ENCODE results near the gene PRRX2.
A peak's percentile ranks its signal among the peaks of the same experiment; 100 is the strongest.

The PRRX2 gene

GRCh38 chr9:129692534-129692933, 27.1 kb downstream of the PRRX2 start:
- no peak overlapping the region for H3K27ac ChIP-seq
- TF ChIP-seq CTCF (IDR thresholded peaks at IDR 0.05) (no peak), ZFX (IDR thresholded peaks at IDR 0.05; ENCODE audit: borderline replicate concordance) (no peak)

- no peak for TF ChIP-seq CTCF (IDR thresholded peaks at IDR 0.05)
- no peak for TF ChIP-seq ZFX (IDR thresholded peaks at IDR 0.05; ENCODE audit: borderline replicate concordance)
- no peak overlapping the region for H3K27ac ChIP-seq
These were observed 28.3 kb downstream of the PRRX2 start for GRCh38 chr9:129693741-129694140.

GRCh38 chr9:129694243-129694646, 28.8 kb downstream of the PRRX2 start:
- TF ChIP-seq ZFX (IDR thresholded peaks at IDR 0.05; ENCODE audit: borderline replicate concordance): no peak
- TF ChIP-seq CTCF (IDR thresholded peaks at IDR 0.05): no peak
- no peak overlapping the region for H3K27ac ChIP-seq

GRCh38 chr9:129695870-129696269, 30.4 kb downstream of the PRRX2 start:
- TF ChIP-seq ZFX (IDR thresholded peaks at IDR 0.05; ENCODE audit: borderline replicate concordance) (no peak), CTCF (IDR thresholded peaks at IDR 0.05) (no peak)
- no peak overlapping the region for H3K27ac ChIP-seq

GRCh38 chr9:129696944-129697655, 31.7 kb downstream of the PRRX2 start:
- H3K27ac ChIP-seq: peak overlapping the region; percentile 43; the same call in 1 of the 2 replicates

GRCh38 chr9:129697656-129698253, 32.3 kb downstream of the PRRX2 start:
- TF ChIP-seq CTCF (IDR thresholded peaks at IDR 0.05): no peak
- TF ChIP-seq ZFX (IDR thresholded peaks at IDR 0.05; ENCODE audit: borderline replicate concordance): no peak
- H3K27ac ChIP-seq: peak overlapping the region; percentile 43; the same call in 1 of the 2 replicates

More at GRCh38 chr9:129696944-129697655, 31.7 kb downstream of the PRRX2 start:
- TF ChIP-seq CTCF (IDR thresholded peaks at IDR 0.05) (no peak), ZFX (IDR thresholded peaks at IDR 0.05; ENCODE audit: borderline replicate concordance) (no peak)

- H3K27ac ChIP-seq: no peak overlapping the region
- TF ChIP-seq CTCF (IDR thresholded peaks at IDR 0.05) (no peak), ZFX (IDR thresholded peaks at IDR 0.05; ENCODE audit: borderline replicate concordance) (no peak)
These were observed 32.9 kb downstream of the PRRX2 start for GRCh38 chr9:129698254-129698757.
